ENCODE measurements around the gene SYT15. TPM values are rescaled to one million over a fixed set of nuclear protein-coding genes. Genes with fewer than 3 reads are reported as not detected.
"Not testable (repeated sequence)": the region's sequence is repeated elsewhere in the genome, so short reads cannot be mapped to it uniquely, and the experiment has no call there.

SYT15 gene
- total RNA-seq, 2 experiments from 2014 or later = 0.79 to 1.2 TPM

DNA sequence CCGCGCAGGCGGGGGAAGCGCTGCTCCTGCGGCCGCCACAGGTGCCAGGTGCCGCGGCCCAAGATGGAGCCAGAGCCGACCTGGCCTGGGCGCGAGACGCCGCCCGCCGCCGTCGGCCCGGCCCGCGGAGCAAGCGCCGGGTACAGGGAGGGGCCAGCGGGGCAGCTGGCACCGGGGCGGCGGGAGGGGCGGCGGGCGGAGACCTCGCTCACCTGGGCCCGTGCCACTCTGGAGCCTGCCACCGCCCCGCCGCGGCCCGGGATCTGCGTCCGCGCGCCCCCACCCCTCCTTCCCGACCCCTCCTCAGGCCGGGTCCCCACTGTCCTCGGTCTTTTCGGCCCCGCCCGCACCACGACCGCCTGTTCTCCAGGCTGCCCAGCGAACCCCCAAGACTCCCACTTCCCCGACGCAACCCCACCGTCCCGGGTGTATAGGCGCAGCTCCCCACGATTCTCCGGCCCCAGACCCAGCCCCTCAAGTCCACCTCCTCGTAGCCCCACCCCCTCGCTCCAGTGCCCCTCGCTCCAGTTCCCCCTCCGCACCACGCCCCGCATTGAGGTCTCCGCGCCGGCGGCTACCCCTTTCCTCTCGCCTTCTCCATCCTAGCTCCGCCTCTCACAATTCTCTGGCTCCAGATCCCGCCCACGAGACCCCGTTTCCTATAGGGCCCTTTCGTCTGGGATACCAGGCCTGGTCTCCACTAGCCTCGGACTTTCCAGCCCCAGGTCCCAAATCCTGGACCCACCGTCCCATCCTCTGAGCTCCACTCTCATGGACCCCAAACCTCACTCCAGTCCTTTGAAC lies 22.2 kb upstream of the SYT15 start, which contains the start of gene GPRIN2:
Gene GPRIN2, minus strand, starts transcription at position 144 of the 804 bp plus-strand sequence. CDS start 5,922 bp downstream, outside the sequence.
- Mint-ChIP-seq H3K27ac (no peak within 1 kb of the TSS), H3K4me1 (peaks cover 5% of the 10 kb centered on the region), H3K9me3 (no peaks in the 10 kb centered on the region), H3K4me3 (no peak within 1 kb of the TSS), H3K27me3 (no peaks in the 10 kb centered on the region), H3K36me3 (ENCODE audit: low read depth) (no peaks in the 10 kb centered on the region)
- ChIA-PET CTCF (no interaction called here), POLR2A (no interaction called here)
- peak; percentile 5 for DNase-seq

- Mint-ChIP-seq H3K36me3 (ENCODE audit: low read depth) (no peaks in the 10 kb centered on the region), H3K27me3 (no peaks in the 10 kb centered on the region), H3K9me3 (no peaks in the 10 kb centered on the region), H3K27ac (no peak overlapping the region), H3K4me1 (peaks cover 5% of the 10 kb centered on the region), H3K4me3 (no peak overlapping the region)
- POLR2A ChIA-PET = no interaction called here
- CTCF ChIA-PET = interaction anchor here (0.9 kb wide), 1 partner anchor 13 kb away, joined by 3 read pairs; no protein-coding TSS in a partner anchor
- peak; percentile 6 for DNase-seq
Observed at GRCh38 chr10:46557319-46558121, 21.4 kb upstream of the SYT15 start.

GRCh38 chr10:46558122-46558391 lies 20.9 kb upstream of the SYT15 start:
- CTCF ChIA-PET = interaction anchor here (0.9 kb wide), 1 partner anchor 13 kb away, joined by 3 read pairs; no protein-coding TSS in a partner anchor
- POLR2A ChIA-PET = no interaction called here
- no peaks in the 10 kb centered on the region for H3K27me3 Mint-ChIP-seq
- peaks cover 5% of the 10 kb centered on the region for H3K4me1 Mint-ChIP-seq
- H3K36me3 Mint-ChIP-seq (ENCODE audit: low read depth) = no peaks in the 10 kb centered on the region
- H3K27ac Mint-ChIP-seq = no peak overlapping the region
- no peaks in the 10 kb centered on the region for H3K9me3 Mint-ChIP-seq
- H3K4me3 Mint-ChIP-seq = no peak overlapping the region
- no peak for DNase-seq

- H3K9me3 Mint-ChIP-seq = no peaks in the 10 kb centered on the region
- peaks cover 5% of the 10 kb centered on the region for H3K4me1 Mint-ChIP-seq
- H3K4me3 Mint-ChIP-seq = no peak overlapping the region
- no peaks in the 10 kb centered on the region for H3K27me3 Mint-ChIP-seq
- ChIA-PET POLR2A (no interaction called here), CTCF (interaction anchor here (0.9 kb wide), 1 partner anchor 14 kb away, joined by 3 read pairs; no protein-coding TSS in a partner anchor)
- H3K27ac Mint-ChIP-seq = no peak overlapping the region
- no peaks in the 10 kb centered on the region for H3K36me3 Mint-ChIP-seq (ENCODE audit: low read depth)
- DNase-seq = peak; percentile 6
Observed at GRCh38 chr10:46558392-46559185, 20.3 kb upstream of the SYT15 start.

DNA sequence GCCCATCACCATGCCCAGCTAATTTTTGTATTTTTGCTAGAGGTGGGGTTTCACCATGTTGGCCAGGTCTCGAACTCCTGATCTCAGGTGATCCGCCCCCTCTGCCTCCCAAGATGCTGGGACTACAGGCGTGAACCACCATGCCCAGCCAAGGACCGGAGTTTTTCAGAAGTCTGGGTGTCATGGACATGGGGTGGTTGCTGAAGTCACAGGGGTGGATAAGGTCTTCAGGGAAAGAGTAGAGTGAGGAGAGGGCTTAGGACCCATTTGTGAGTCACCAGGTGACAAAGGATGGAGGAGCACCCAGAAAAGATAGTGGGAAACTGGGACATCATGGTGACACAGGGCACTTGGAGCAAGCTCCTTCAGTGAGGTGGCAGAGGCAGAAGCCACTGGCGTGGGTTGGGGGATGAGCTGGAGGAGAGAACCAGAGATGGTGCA lies 19.7 kb upstream of the SYT15 start:
- H3K4me3 Mint-ChIP-seq = no peak overlapping the region
- ChIA-PET POLR2A (no interaction called here), CTCF (no interaction called here)
- H3K4me1 Mint-ChIP-seq = peaks cover 5% of the 10 kb centered on the region
- no peaks in the 10 kb centered on the region for H3K27me3 Mint-ChIP-seq
- DNase-seq = no peak
- H3K36me3 Mint-ChIP-seq (ENCODE audit: low read depth) = no peaks in the 10 kb centered on the region
- no peaks in the 10 kb centered on the region for H3K9me3 Mint-ChIP-seq
- no peak overlapping the region for H3K27ac Mint-ChIP-seq

- no peak overlapping the region for H3K27ac Mint-ChIP-seq
- CTCF ChIA-PET = interaction anchor here (0.6 kb wide), 1 partner anchor 871 kb away, joined by 3 read pairs; no protein-coding TSS in a partner anchor
- H3K36me3 Mint-ChIP-seq (ENCODE audit: low read depth) = no peaks in the 10 kb centered on the region
- H3K9me3 Mint-ChIP-seq = no peaks in the 10 kb centered on the region
- peaks cover 5% of the 10 kb centered on the region for H3K4me1 Mint-ChIP-seq
- peak; percentile 5 for DNase-seq
- H3K4me3 Mint-ChIP-seq = no peak overlapping the region
- H3K27me3 Mint-ChIP-seq = no peaks in the 10 kb centered on the region
- POLR2A ChIA-PET = no interaction called here
Observed at GRCh38 chr10:46560381-46560780, 18.5 kb upstream of the SYT15 start.

- peaks cover 6% of the 10 kb centered on the region for H3K4me1 Mint-ChIP-seq
- peak; percentile 5 for DNase-seq
- H3K27ac Mint-ChIP-seq = no peak overlapping the region
- H3K9me3 Mint-ChIP-seq = no peaks in the 10 kb centered on the region
- ChIA-PET CTCF (interaction anchor here (1.0 kb wide), 1 partner anchor 16 kb away, joined by 3 read pairs; no protein-coding TSS in a partner anchor), POLR2A (no interaction called here)
- H3K27me3 Mint-ChIP-seq = no peaks in the 10 kb centered on the region
- H3K4me3 Mint-ChIP-seq = no peak overlapping the region
- no peaks in the 10 kb centered on the region for H3K36me3 Mint-ChIP-seq (ENCODE audit: low read depth)
Observed at GRCh38 chr10:46560952-46561351, 18.0 kb upstream of the SYT15 start.

- H3K9me3 Mint-ChIP-seq; H3K27ac Mint-ChIP-seq; H3K27me3 Mint-ChIP-seq; CTCF ChIA-PET; H3K4me1 Mint-ChIP-seq; POLR2A ChIA-PET; H3K36me3 Mint-ChIP-seq (ENCODE audit: low read depth); H3K4me3 Mint-ChIP-seq: not testable (repeated sequence)
- DNase-seq = peak; percentile 56
Observed at GRCh38 chr10:46565591-46566332, 13.2 kb upstream of the SYT15 start.

DNA sequence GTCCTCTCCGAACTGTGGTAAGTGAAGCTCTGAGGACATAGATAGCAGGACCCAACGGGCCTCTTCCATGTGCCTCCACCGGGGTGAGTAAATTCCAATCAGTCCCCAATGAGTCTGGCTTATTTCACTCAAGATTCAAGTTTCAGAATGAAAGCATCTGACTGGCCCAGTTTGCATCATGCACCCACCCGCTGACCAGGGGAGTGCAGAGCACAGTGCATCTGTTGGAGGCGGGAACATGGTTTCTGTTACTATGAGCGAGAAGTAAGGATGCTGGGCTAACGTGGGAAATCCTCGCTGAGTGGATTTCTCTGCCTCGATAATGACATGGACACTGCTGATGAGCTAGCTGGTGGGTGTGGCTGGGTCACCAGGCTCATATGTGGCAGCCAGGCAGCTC lies 11.8 kb upstream of the SYT15 start:
- H3K4me1 Mint-ChIP-seq; POLR2A ChIA-PET; H3K36me3 Mint-ChIP-seq (ENCODE audit: low read depth); H3K4me3 Mint-ChIP-seq; H3K27ac Mint-ChIP-seq; H3K27me3 Mint-ChIP-seq; DNase-seq; CTCF ChIA-PET; H3K9me3 Mint-ChIP-seq: not testable (repeated sequence)

- H3K4me3 Mint-ChIP-seq; H3K27me3 Mint-ChIP-seq; H3K27ac Mint-ChIP-seq; DNase-seq; POLR2A ChIA-PET; H3K9me3 Mint-ChIP-seq; CTCF ChIA-PET; H3K4me1 Mint-ChIP-seq; H3K36me3 Mint-ChIP-seq (ENCODE audit: low read depth): not testable (repeated sequence)
Observed at GRCh38 chr10:46570655-46571054, 8.3 kb upstream of the SYT15 start.

DNA sequence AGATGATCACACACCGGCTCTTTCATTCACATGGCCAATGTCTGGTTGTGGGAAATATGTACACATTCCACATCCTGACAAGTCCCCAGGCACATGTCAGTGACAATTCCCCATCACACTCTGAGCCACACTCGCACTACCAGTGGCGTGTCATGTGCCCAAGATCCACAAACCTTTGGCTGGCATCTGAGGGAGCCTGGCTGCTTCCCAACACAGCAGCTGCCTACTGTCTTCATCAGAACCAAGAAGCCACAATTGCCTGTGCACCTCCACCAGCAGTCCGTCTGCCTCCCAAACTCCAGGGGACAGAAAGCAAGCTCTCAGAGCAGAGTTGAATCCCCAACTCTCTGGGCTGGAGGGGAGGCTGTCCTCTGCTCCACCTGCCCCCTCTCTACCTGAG lies 6.2 kb upstream of the SYT15 start:
- H3K27ac Mint-ChIP-seq; H3K27me3 Mint-ChIP-seq; H3K4me1 Mint-ChIP-seq; POLR2A ChIA-PET; H3K9me3 Mint-ChIP-seq; H3K36me3 Mint-ChIP-seq (ENCODE audit: low read depth); CTCF ChIA-PET; DNase-seq; H3K4me3 Mint-ChIP-seq: not testable (repeated sequence)

GRCh38 chr10:46573314-46573713 lies 5.6 kb upstream of the SYT15 start:
- H3K36me3 Mint-ChIP-seq (ENCODE audit: low read depth); H3K27me3 Mint-ChIP-seq; DNase-seq; H3K4me3 Mint-ChIP-seq; CTCF ChIA-PET; POLR2A ChIA-PET; H3K9me3 Mint-ChIP-seq; H3K4me1 Mint-ChIP-seq; H3K27ac Mint-ChIP-seq: not testable (repeated sequence)
